22Rv1 (cell line): ENCODE measurements around the gene AIG1.

Source experiments
- H3K27ac ChIP-seq: fragments of 450-650 bp; 2 replicates; pipeline ENCODE4 v1.5.1; 2017
- ZFX ChIP-seq: fragments of 450-650 bp; IDR thresholded peaks from 2 replicates; pipeline ENCODE4 v1.6.1; 2017; ENCODE audit warnings: antibody characterized with exemption, borderline replicate concordance
- TF ChIP-seq, protein P1 (sequence below): fragments of 450-650 bp; IDR thresholded peaks from 2 replicates; pipeline ENCODE4 v1.5.1; 2017; ENCODE audit warnings: mild to moderate bottlenecking

The AIG1 gene

DNA sequence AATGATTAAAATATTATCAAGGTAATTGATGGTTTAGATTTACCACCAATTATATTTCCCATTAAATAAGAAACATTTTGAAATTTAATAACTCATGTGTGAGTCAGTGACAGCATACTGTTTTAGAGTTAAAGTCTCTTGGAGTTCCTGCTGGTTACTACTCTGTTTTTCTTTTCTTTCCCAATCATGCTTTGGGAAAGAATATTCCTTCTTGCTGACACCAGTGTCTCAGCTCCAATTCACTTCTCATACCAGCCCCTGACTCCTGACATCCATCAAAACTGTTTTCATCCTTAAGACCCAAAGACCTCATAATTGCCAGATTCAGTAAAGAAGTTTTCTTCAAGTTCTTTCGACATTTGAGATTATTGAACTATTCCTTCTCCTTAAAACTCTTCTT lies 50.3 kb downstream of the AIG1 start:
- TF ChIP-seq ZFX: no peak
- TF ChIP-seq, protein P1, sequence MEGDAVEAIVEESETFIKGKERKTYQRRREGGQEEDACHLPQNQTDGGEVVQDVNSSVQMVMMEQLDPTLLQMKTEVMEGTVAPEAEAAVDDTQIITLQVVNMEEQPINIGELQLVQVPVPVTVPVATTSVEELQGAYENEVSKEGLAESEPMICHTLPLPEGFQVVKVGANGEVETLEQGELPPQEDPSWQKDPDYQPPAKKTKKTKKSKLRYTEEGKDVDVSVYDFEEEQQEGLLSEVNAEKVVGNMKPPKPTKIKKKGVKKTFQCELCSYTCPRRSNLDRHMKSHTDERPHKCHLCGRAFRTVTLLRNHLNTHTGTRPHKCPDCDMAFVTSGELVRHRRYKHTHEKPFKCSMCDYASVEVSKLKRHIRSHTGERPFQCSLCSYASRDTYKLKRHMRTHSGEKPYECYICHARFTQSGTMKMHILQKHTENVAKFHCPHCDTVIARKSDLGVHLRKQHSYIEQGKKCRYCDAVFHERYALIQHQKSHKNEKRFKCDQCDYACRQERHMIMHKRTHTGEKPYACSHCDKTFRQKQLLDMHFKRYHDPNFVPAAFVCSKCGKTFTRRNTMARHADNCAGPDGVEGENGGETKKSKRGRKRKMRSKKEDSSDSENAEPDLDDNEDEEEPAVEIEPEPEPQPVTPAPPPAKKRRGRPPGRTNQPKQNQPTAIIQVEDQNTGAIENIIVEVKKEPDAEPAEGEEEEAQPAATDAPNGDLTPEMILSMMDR: no peak
- H3K27ac ChIP-seq: no peak overlapping the region

DNA sequence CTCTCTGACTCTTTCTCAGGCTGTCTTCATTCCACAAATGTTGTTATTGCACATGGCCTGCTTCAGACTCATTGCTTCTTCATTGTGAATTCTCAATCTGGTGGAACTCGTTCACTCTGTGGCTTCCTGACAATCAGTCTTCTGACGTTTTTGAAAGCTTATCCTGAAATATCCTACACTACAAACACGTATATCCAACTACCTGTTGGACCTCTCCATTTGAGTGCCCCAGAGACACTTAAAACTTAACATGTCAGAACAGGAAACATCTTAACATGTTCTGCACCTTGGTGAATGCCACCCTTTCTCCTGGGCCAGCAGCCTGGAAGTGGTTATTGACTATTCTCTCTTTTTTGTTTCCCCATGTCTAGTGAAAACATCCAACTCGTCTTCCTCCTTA lies 50.8 kb downstream of the AIG1 start:
- no peak overlapping the region for H3K27ac ChIP-seq
- no peak for TF ChIP-seq ZFX
- TF ChIP-seq, protein P1: no peak

DNA sequence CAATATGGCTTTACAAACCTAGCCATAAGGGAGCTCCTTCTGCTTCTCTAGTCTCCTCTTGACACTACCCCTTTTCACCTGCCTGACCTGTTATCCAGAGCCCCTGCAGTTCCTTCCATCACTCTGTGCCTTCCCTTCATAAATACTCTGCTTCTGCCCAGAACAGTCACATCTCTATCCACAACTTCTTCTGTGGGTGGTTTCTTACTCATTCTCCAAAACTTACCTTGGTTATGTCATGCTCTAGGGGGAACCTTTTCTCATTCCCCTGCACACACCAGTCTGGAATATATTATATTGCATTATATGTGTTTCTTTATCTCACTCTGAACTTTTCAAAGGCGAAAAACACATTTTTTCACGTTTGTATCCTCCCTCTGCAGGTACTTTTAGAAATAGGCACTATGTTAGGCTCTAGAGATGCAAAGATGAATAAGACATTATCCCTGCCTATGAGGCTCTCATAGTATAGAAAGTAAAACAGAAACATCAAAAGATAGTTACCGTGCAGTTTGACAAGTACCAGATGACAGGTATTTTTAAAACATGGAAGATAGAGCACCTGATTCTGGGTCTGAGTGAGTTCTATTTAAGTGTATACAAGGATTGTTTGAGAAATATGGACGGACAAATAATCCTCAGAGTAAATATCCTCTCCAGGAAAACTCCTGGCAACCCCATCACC lies 51.5 kb downstream of the AIG1 start:
- no peak overlapping the region for H3K27ac ChIP-seq
- no peak for TF ChIP-seq ZFX

DNA sequence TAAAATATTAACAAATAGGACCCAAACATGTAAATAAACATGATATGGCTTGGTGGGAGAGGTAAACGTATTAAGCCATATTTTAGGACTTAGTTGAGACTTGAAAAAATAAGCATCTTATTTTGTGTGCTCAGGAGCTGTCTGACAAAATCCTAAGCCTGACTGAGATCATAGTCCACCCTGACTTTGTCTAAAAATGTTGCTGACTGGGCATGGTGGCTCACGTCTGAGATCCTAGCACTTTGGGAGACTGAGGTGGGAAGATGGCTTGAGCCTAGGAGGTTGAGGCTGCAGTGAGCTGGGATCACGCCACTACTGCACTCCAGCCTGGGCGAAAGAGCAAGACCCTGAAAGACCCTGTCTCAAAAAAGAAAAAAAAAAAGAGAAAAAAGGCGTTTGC lies 52.1 kb downstream of the AIG1 start:
- H3K27ac ChIP-seq: no peak overlapping the region
- TF ChIP-seq ZFX: no peak
- TF ChIP-seq, protein P1: no peak

DNA sequence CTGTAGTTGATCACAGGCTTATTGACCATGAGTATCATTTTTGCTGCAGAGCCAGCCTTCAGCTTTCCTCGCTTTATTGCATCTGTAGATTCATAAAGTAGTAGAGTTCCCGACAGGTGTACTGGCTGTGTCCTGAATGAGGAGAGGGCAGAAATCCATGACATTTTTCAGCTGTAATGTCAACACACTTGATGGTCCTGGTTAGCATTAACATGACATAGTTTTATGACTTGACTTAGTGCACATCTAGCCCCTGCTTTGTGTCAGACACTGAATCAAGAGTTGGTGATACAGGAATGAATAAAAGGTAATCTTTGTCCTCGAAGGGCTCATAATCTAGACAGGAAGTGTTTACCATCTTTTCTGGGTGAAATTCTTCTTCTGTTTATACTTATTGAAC lies 55.0 kb downstream of the AIG1 start:
- H3K27ac ChIP-seq: no peak overlapping the region
- TF ChIP-seq, protein P1: no peak
- no peak for TF ChIP-seq ZFX

DNA sequence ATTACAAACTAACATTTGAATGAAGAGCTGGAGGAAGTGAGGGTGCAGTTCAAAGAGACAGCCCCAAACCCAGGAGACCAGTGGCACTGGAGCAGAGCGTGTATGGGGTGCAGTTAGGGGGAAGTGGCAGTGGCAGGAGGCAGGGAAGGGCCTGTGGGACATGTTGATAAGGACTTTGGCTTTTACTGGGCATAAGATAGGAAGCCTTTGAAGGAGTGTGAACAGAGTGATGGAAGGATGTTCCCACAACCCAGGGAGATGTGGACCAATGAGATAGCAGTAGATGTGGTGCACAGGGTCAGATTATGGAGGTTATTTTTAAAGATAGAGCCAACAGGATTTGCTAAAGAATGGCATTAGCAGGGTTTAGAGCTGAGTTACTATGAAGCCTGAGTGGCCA lies 56.4 kb downstream of the AIG1 start:
- no peak overlapping the region for H3K27ac ChIP-seq
- no peak for TF ChIP-seq ZFX
- TF ChIP-seq, protein P1: no peak

DNA sequence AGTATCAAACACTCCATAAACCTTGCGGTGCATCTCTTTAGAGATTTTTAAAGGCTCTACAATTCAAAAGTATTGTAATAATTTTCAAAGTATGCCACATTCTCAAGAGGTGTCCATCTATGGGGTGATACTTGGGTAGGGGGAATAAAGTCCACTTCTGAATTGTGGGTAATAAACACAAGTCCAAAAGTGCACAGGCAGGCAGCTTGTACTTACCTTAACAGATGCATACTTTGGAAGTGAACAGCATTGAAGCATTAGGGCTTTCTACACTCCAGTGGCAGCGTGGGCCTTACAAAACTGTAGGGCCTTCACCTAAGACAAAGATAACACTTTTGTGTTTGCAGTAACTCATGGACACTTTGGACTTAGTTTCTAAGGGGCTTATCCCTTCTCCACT lies 58.6 kb downstream of the AIG1 start:
- no peak for TF ChIP-seq ZFX
- TF ChIP-seq, protein P1: no peak
- no peak overlapping the region for H3K27ac ChIP-seq

DNA sequence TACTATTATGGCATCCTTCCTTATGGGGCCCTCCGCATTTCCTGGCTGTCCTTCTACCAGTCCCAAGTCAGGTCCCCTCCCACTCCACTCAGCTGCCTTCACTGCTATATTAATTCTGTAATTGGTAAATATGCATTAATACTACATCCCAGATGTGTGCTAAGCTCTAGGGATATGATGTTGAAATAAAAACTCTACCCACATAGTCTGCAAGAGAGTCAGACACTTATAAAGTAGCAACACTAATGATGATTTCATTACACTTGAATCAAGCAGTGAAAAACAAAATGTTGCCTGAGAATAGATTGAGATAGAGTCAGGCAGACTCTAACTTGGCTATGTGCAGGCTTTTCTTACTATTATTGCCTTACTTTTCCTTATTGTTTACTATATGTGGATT lies 62.4 kb downstream of the AIG1 start:
- TF ChIP-seq, protein P1: no peak
- TF ChIP-seq ZFX: no peak
- no peak overlapping the region for H3K27ac ChIP-seq
